22Rv1 (cell line): ENCODE results near the gene CDC42BPB.

ENCODE experiments used
- H3K27ac ChIP-seq: fragments of 450-650 bp; 2 replicates; pipeline ENCODE4 v1.5.1; 2017
- CTCF ChIP-seq: fragments of 450-650 bp; IDR thresholded peaks from 2 replicates; pipeline ENCODE4 v1.5.1; 2017; ENCODE audit warnings: mild to moderate bottlenecking
- ZFX ChIP-seq: fragments of 450-650 bp; IDR thresholded peaks from 2 replicates; pipeline ENCODE4 v1.6.1; 2017; ENCODE audit warnings: antibody characterized with exemption, borderline replicate concordance

The CDC42BPB gene

DNA sequence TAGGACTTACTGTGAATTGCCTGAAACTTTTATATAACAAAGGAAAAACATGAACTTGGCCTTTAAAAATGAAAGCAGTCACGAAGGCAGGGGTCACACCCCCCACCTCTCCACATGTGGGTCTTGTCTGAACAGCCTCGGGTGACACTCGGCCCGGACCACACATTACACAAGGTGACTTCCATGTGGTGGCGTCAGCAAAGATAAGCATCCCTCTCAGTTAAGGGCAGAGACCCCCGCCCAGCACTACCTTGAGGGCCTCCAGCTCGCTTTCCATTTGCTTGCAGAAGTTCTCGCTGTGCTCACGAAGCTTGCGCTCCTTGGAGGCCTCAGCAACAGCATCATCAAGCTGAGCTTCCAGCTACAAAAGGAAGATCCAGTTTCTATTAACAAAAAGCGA, 87.4 kb downstream of the CDC42BPB start:
- no peak overlapping the region for H3K27ac ChIP-seq
- TF ChIP-seq ZFX (no peak), CTCF (no peak)

DNA sequence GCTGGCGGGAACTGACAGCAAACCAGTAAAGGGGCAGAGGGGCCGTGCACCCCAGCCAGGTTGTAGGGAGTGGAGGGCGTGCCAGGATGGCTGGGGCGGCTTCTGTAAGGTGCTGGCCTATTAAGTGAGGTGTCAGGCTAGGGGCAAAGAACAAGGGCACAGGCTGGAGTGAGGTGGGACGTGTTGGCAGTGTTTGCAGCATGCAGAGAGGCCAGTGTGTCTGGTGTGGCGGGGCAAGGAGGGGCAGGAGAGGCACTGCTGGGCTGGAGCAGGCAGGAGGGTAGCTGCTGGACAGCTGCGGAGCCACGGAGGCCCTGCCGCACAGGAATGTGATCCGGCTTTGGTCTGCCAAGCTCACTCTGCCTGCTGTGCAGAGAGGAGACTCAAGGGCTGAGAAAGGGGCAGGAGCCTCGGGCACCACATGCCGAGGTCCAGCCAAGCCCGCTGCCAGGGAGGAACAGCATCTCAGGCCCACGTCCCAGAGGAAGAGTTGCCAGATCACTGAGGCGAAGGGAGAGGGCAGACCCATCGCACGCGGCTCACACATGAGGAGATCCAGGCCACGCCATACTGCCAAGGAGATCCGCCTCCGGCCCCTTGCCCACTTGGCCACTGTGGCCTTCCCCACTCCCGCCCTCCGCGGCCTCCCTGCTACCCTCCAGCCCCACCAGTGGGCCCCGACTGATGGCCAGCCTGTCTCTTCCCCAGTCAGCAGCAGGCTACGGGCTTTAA, 88.1 kb downstream of the CDC42BPB start:
- TF ChIP-seq ZFX (no peak), CTCF (no peak)
- no peak overlapping the region for H3K27ac ChIP-seq

DNA sequence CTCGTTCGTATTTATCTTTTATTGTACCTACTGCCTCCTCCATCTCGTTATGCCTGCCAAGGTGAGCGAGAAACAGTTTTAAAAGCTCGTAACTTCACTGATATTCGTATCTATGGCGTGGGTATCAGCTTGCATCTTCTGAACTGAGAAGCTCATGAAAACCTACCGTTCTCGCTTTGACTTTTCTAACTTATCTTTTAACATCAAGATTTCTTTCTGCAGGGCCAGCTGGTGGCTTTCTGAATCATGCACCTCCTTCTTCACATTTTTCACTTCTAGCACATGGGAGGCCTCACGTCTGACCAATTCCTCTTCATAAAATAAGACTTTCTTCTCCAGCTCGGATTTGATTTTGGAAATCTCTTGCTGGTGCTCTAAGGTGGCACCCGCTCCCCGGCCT, 89.0 kb downstream of the CDC42BPB start:
- TF ChIP-seq CTCF: no peak
- no peak for TF ChIP-seq ZFX
- H3K27ac ChIP-seq: no peak overlapping the region

GRCh38 chr14:102967506-102967795, 89.9 kb downstream of the CDC42BPB start:
- no peak overlapping the region for H3K27ac ChIP-seq
- TF ChIP-seq CTCF (no peak), ZFX (no peak)

DNA sequence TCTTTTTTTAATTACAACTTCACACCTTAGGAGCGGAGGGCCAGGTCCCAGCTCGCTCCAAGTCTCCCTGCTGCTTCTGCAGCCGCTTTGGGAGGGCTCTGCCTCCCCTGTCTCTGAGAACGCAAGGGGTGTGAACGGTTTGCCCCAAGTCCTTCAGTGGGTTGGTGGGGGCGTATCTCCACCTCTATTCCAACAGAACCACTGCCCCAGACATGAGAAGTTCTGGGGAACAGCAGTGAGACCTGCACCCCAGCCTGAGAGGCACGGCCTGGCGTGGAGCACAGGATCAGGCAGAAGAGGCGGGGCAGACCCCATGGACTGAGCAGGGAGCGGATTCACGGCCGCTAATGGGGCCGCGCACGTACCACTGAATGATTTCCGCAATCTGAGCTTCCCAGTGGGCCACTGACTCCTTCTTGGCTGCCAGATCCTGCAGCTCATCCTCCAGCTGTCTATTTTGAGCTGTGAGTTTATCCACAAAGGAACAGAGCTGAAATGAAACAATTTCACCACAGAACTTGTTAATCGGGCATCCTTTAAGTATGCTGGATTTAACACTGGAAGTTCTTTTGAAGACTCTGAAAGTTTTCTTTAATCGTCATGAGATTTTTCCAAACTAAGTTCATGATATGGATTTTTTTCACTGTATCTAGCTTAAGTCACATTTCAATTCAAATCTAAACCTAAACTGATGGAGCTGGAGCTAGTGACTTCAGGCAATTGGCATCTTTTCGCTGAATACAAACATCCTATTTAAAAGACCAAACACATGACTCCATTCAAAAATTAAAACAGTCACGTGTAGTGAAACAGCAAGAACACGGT, 90.5 kb downstream of the CDC42BPB start:
- no peak overlapping the region for H3K27ac ChIP-seq
- no peak for TF ChIP-seq CTCF
- no peak for TF ChIP-seq ZFX

DNA sequence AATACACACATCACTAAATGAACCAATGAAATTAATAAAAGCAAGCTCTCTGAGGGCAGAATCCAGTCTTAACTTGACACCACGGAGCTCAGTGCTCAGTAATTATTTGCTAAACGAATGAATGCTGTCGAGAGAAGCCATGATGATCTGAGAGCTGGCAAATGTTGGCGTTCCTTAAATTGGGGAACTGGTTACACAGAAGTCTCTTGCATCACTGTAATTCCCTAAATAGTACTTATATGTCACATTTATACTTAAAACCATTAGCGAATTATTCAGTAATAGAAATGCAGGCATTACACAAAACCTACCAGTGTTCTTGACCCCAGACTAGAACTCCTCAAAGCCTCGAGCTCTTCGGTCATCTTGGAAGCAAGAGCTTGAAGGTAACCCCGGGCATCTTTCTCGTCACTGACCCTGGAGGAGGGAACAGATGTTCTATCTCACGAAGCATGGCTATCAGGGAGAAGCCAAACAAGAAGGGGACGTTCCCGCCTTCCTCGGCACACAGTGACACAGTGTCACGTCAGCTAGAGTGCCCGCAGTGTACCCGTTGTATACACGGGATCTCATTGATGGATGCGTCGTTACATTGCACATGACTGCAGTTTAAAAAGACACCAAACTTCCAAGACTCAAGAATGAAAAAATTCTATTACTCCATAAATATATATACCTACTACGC, 91.2 kb downstream of the CDC42BPB start:
- TF ChIP-seq ZFX (no peak), CTCF (no peak)
- H3K27ac ChIP-seq: no peak overlapping the region

DNA sequence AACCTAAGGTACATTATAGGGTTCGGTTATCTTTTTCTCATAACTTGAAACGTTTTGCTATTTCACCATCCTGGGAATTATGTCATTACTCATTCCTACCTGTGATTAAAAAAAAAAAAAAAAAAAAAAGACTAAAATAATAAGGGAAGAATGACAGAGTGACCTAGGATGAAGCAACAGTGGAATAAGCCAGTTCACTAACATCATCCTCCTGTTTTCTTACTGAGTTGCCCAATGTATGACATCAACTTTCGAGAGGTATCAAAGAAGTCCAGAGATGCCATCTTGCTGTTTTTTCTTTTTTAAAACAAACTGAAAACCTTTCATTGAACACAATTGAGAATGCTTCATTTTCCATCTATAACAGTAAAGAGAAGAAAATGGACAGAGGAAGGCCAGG, 92.1 kb downstream of the CDC42BPB start:
- no peak overlapping the region for H3K27ac ChIP-seq
- TF ChIP-seq ZFX (no peak), CTCF (no peak)
